Panc1 (cell line): Measurements from ENCODE around the gene SC5D. TPM values are rescaled to one million over a fixed set of nuclear protein-coding genes. Genes with fewer than 3 reads are reported as not detected.

Experiments
- ATAC-seq: fragments of 200-7000 bp; cut with Tn5 transposase; 2 replicates; pipeline ENCODE4 v1.9.1; 2020; ENCODE audit warnings: mild to moderate bottlenecking, moderate library complexity
- BruUV-seq: library from RNA; stranded (reverse); fragments of 400-500 nt; replicated peaks from 2 replicates; lab custom pipeline; 2021; lab: Mats Ljungman, UMichigan
- CTCF ChIA-PET: fragments of 300-600 bp; sonication (Branson Sonifier 250); formaldehyde crosslinking; loops from one replicate; lab custom pipeline; 2022; ENCODE audit warnings: antibody characterized with exemption; lab: Charles Lee
- POLR2A ChIA-PET: fragments of 300-600 bp; sonication (Branson Sonifier 250); formaldehyde crosslinking; loops from one replicate; lab custom pipeline; 2022; ENCODE audit warnings: antibody characterized with exemption; lab: Charles Lee
- DNase-seq: peaks from one replicate; pipeline ENCODE4 v3.0.0-alpha.2; 2010; ENCODE audit warnings: low read depth, low spot score
- H3K27ac ChIP-seq: 2 replicates; pipeline ENCODE4 v1.5.1; 2011; ENCODE audit warnings: mild to moderate bottlenecking, low read length, inconsistent platforms
- H3K27me3 ChIP-seq: fragments of 200-500 bp; sonication (Bioruptor generic); 2 replicates; pipeline ENCODE4 v1.6.0; 2014; ENCODE audit warnings: low read length, inconsistent platforms; ENCODE audit not compliant: control insufficient read depth, insufficient read depth
- H3K36me3 ChIP-seq: fragments of 200-500 bp; sonication (Bioruptor generic); 2 replicates; pipeline ENCODE4 v1.5.1; 2014; ENCODE audit warnings: inconsistent platforms, mild to moderate bottlenecking, low read length, moderate library complexity; ENCODE audit not compliant: control insufficient read depth, insufficient read depth
- H3K4me1 ChIP-seq: 2 replicates; pipeline ENCODE4 v1.5.1; 2011; ENCODE audit warnings: inconsistent platforms, mild to moderate bottlenecking, low read length, moderate library complexity; ENCODE audit not compliant: control insufficient read depth, insufficient read depth
- H3K4me3 ChIP-seq, 2 experiments: 2 replicates each; pipeline ENCODE4 v1.5.1; 2011 to 2012; ENCODE audit warnings: low read depth in 2 of 2, low read length in 2 of 2, mild to moderate bottlenecking in 2 of 2, inconsistent platforms in 1 of 2, moderate library complexity in 1 of 2
- H3K9me3 ChIP-seq: fragments of 200-500 bp; sonication (Bioruptor generic); 2 replicates; pipeline ENCODE4 v1.5.1; 2014; ENCODE audit warnings: low read depth, mild to moderate bottlenecking, inconsistent platforms, low read length, moderate library complexity; ENCODE audit not compliant: control insufficient read depth, insufficient read depth
- CTCF ChIP-seq: fragments of 450-650 bp; IDR thresholded peaks from 2 replicates; pipeline ENCODE4 v1.5.1; 2017; ENCODE audit warnings: mild to moderate bottlenecking
- POLR2AphosphoS5 ChIP-seq: IDR thresholded peaks from 2 replicates; pipeline ENCODE4 v1.6.1; 2012; ENCODE audit warnings: mild to moderate bottlenecking, low read depth, low read length, moderate library complexity
- REST ChIP-seq, 2 experiments: IDR thresholded peaks; 2 replicates each; pipeline ENCODE4 v1.6.1; 2011 to 2012; ENCODE audit warnings: low read depth in 2 of 2, control low read depth in 1 of 2, low read length in 1 of 2, mild to moderate bottlenecking in 1 of 2, moderate library complexity in 1 of 2; ENCODE audit not compliant: insufficient read depth in 1 of 2
- SIN3A ChIP-seq: IDR thresholded peaks from 2 replicates; pipeline ENCODE4 v1.6.1; 2012; ENCODE audit warnings: low read depth, mild to moderate bottlenecking, low read length, moderate library complexity, borderline replicate concordance; ENCODE audit not compliant: insufficient read depth
- TCF7L2 ChIP-seq: IDR thresholded peaks from 2 replicates; pipeline ENCODE4 v1.6.1; 2011; ENCODE audit warnings: mild to moderate bottlenecking, low read depth, low read length, inconsistent platforms
- in situ Hi-C: cut with HindIII; loops from 2 replicates; pipeline ENCODE4 v1.10.0; 2016; ENCODE audit warnings: low sequenced_read_pairs, low pct_unique_long_range_greater_than_20kb
- intact Hi-C: fragments of 100-400 bp; cut with micrococcal nuclease; formaldehyde crosslinking; loops from one replicate; pipeline ENCODE4 v1.10.0; 2022; ENCODE audit not compliant: unreplicated experiment
- total RNA-seq: library from RNA; stranded (reverse); gene quantifications from one replicate; pipeline ENCODE4 v1.2.1, GENCODE V29; 2021; ENCODE audit not compliant: unreplicated experiment

SC5D gene
- total RNA-seq, 1 experiment from 2014 or later: 54.3 TPM

GRCh38 chr11:121340032-121340580 lies 47.5 kb downstream of the SC5D start:
- Histone ChIP-seq H3K27me3 (peaks cover 11% of the 10 kb centered on the region), H3K4me3 (no peak overlapping the region), H3K27ac (no peak overlapping the region), H3K36me3 (no peaks in the 10 kb centered on the region), H3K4me1 (no peaks in the 10 kb centered on the region), H3K9me3 (no peaks in the 10 kb centered on the region)
- POLR2A ChIA-PET: no interaction called here
- ATAC-seq: no peak
- intact Hi-C loops (no loop called here), in situ Hi-C loops (no loop called here)
- no peak for DNase-seq
- CTCF ChIA-PET: interaction anchor here (0.7 kb wide), 1 partner anchor 1464 kb away, joined by 7 read pairs; no protein-coding TSS in a partner anchor
- no peak for TF ChIP-seq TCF7L2
- no peak for TF ChIP-seq SIN3A
- no peak for TF ChIP-seq POLR2AphosphoS5
- TF ChIP-seq CTCF: no peak
- TF ChIP-seq REST (IDR thresholded peaks at IDR 0.05; ENCODE audit: insufficient read depth in 1 of 2, low read depth in 2 of 2, low read length in 1 of 2): no peak
- no TSS peak for BruUV-seq

- in situ Hi-C loops: no loop called here
- Histone ChIP-seq H3K4me1 (no peaks in the 10 kb centered on the region), H3K27ac (no peak overlapping the region), H3K36me3 (no peaks in the 10 kb centered on the region), H3K27me3 (peaks cover 12% of the 10 kb centered on the region), H3K4me3 (no peak overlapping the region), H3K9me3 (no peaks in the 10 kb centered on the region)
- BruUV-seq: no TSS peak
- ChIA-PET CTCF (no interaction called here), POLR2A (interaction anchor here (0.7 kb wide), 1 partner anchor 1828 kb away, joined by 10 read pairs; no protein-coding TSS in a partner anchor)
- TF ChIP-seq CTCF (no peak), REST (IDR thresholded peaks at IDR 0.05; ENCODE audit: insufficient read depth in 1 of 2, low read depth in 2 of 2, low read length in 1 of 2) (no peak), SIN3A (no peak), TCF7L2 (no peak), POLR2AphosphoS5 (no peak)
- intact Hi-C loops: no loop called here
- DNase-seq (no peak), ATAC-seq (no peak)
Measured at GRCh38 chr11:121341609-121342008, 49.0 kb downstream of the SC5D start.
